Heart left ventricle (tissue), 16 donors: Measurements from ENCODE around the gene KLB. TPM values are rescaled to one million over a fixed set of nuclear protein-coding genes. Genes with fewer than 3 reads are reported as not detected.

Experiments used
- ATAC-seq, 4 donors: fragments of 200-7000 bp; cut with Tn5 transposase; one replicate each; pipeline ENCODE4 v1.9.1; 2020 to 2022; ENCODE audit warnings: moderate library complexity in 4 of 4, mild to moderate bottlenecking in 3 of 4, moderate number of reproducible peaks in 1 of 4
- DNase-seq, 5 donors: peaks; one replicate each; pipeline ENCODE4 v3.0.0-alpha.2; 2020
- H3K27ac ChIP-seq, 12 donors: fragments of 200-600 bp; sonication (generic) in 4 of 12; one replicate each; pipeline versions ENCODE4 v1.5.0 to v1.8.0; 2016 to 2022; ENCODE audit warnings: mild to moderate bottlenecking in 2 of 12
- H3K27me3 ChIP-seq, 9 donors: fragments of 200-600 bp; sonication (generic) in 2 of 9; one replicate each; pipeline versions ENCODE4 v1.5.1 to v1.8.0; 2016 to 2022; ENCODE audit warnings: mild to moderate bottlenecking in 3 of 9
- H3K36me3 ChIP-seq, 9 donors: fragments of 200-600 bp; sonication (generic) in 2 of 9; one replicate each; pipeline versions ENCODE4 v1.5.0 to v1.8.0; 2018 to 2022; ENCODE audit warnings: mild to moderate bottlenecking in 2 of 9
- H3K4me1 ChIP-seq, 12 donors: fragments of 200-600 bp; sonication (generic) in 4 of 12; one replicate each; pipeline versions ENCODE4 v1.5.0 to v1.8.0; 2016 to 2022; ENCODE audit warnings: mild to moderate bottlenecking in 3 of 12
- H3K4me3 ChIP-seq, 12 donors: fragments of 200-600 bp; sonication (generic) in 4 of 12; one replicate each; pipeline versions ENCODE4 v1.5.0 to v1.8.0; 2017 to 2022; ENCODE audit warnings: mild to moderate bottlenecking in 9 of 12, moderate library complexity in 4 of 12
- H3K9me3 ChIP-seq, 12 donors: fragments of 200-600 bp; sonication (generic) in 4 of 12; one replicate each; pipeline versions ENCODE4 v1.5.0 to v1.8.0; 2016 to 2022; ENCODE audit warnings: mild to moderate bottlenecking in 1 of 12
- POLR2A ChIP-seq, 2 donors: fragments of 450-650 bp; IDR thresholded peaks; one replicate each; pipeline ENCODE4 v1.6.1; 2017; ENCODE audit warnings: antibody characterized with exemption in 2 of 2, mild to moderate bottlenecking in 2 of 2, moderate library complexity in 2 of 2
- WGBS, 4 donors: extraction: QIAGEN DNeasy Blood & Tissue Kit in 2 of 4; methylation state at CpG; one replicate each; pipeline versions ENCODE4 v1.1.5 to v1.1.7; 2013 to 2018; 5-methylcytosine and 5-hydroxymethylcytosine counted together
- intact Hi-C, 10 donors: fragments of 100-400 bp; cut with DNase I; formaldehyde crosslinking; loops; one replicate each; pipeline versions ENCODE4 v1.11.1 to v1.14.2; 2022
- polyA plus RNA-seq, 2 donors: library from polyadenylated mRNA; stranded (reverse); fragments of 200-250 nt; gene quantifications; one replicate each; pipeline ENCODE4 v1.2.3, GENCODE V29; 2013
- total RNA-seq, 9 donors: library from RNA; depleted of rRNA in 2 of 9; stranded (reverse); fragments of >200 nt in 2 of 9; fragmentation: NEBNext Ultra II Directional in 3 of 9; extraction: Animal tissue kit (Norgen Biotek cat#: 25700) in 3 of 9; gene quantifications; one replicate each; pipeline versions ENCODE4 v1.1.0 to v1.2.4, GENCODE V29; 2016 to 2023
- TF ChIP-seq, protein P1 (sequence below), 12 donors: fragments of 200-600 bp; sonication (generic) in 4 of 12; IDR thresholded peaks; one replicate each; pipeline versions ENCODE4 v1.5.0 to v1.8.0; 2018 to 2022; ENCODE audit warnings: antibody characterized with exemption in 12 of 12, mild to moderate bottlenecking in 5 of 12
- donor health status: ischemic (EF 13 %, LVEDD 7.1; RV severe dilation, severe dysfunction).
- donor health status: healthy with polysubstance abuse.
- donor health status: DM: no; HTN: yes; CAD: no.
- donor health status: DM: no; HTN: no; CAD: no.
- donor health status: ischemic (EF 25% LVEDD 6.9; RV normal size, moderate dysfunction).
- donor health status: ischemic (EF 25% LVEDD 5.7; RV mildly dilated, moderate dysfunction).
- donor health status: healthy.
- donor health status: DM: yes; HTN: yes; CAD: no.
- donor health status: ischemic (EF 35%, LVEDD 5.7; RV mildly dilated, moderate dysfunction).
- donor health status: nonischemic (EF 11% LVEDD 7.7; RV severe dilation, severe dysfunction).
- donor health status: DM: yes; HTN: yes; CAD: no.
- donor health status: PGD.
- donor health status: ischemic (EF 29% LVEDD 5.4; RV normal size, mild dysfunction).
- donor health status: nonischemic (EF 23%, LVEDD 6.1; RV moderate dilation, normal function).

The KLB gene
- total and polyA plus RNA-seq, 11 donors = 0.08 to 2.9 (median 0.15) TPM; not detected in 5

DNA sequence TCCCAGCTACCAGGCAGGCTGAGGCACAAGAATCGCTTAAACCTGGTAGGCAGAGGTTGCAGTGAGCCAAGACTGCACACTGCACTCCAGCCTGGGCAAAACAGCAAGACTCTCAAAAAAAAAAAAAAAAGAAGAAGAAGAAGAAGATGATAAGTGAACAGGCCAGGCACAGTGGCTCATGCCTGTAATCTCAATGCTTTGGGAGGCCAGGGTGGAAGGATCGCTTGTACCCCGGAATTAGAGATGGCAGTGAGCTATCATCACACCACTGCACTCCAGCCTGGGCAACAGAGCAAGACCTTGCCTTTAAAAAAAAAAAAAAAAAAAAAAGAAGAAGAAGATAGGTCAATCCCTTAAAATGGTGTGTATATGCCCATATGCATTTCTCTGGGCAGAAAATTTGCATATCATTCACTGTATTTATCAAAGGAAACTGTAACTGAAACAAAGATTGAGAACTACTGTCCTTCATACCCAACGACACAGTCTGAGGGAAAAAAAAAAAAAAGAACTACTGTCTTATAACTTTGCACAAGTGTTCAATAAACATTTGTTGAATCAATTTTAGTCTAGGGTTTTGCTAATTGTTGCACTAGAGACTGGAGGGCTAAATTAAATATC, 42.8 kb upstream of the KLB start:
- DNase-seq (no peak), ATAC-seq (no peak)
- no peak overlapping the region for H3K27ac ChIP-seq
- no peaks in the 10 kb centered on the region for H3K27me3 ChIP-seq
- TF ChIP-seq, protein P1, sequence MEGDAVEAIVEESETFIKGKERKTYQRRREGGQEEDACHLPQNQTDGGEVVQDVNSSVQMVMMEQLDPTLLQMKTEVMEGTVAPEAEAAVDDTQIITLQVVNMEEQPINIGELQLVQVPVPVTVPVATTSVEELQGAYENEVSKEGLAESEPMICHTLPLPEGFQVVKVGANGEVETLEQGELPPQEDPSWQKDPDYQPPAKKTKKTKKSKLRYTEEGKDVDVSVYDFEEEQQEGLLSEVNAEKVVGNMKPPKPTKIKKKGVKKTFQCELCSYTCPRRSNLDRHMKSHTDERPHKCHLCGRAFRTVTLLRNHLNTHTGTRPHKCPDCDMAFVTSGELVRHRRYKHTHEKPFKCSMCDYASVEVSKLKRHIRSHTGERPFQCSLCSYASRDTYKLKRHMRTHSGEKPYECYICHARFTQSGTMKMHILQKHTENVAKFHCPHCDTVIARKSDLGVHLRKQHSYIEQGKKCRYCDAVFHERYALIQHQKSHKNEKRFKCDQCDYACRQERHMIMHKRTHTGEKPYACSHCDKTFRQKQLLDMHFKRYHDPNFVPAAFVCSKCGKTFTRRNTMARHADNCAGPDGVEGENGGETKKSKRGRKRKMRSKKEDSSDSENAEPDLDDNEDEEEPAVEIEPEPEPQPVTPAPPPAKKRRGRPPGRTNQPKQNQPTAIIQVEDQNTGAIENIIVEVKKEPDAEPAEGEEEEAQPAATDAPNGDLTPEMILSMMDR (IDR thresholded peaks at IDR 0.05) = no peak
- no peak for TF ChIP-seq POLR2A (IDR thresholded peaks at IDR 0.05)
- intact Hi-C loops = loop anchor here in 2 of 10 donors (10.0 kb wide), 2 partner anchors 91 to 271 kb away; partner anchors contain the start of genes LIAS (in 1 of the 2), RPL9 (in 1 of the 2) and SMIM14 (in 1 of the 2)
- peaks cover 0 to 28% (median 15%) of the 10 kb centered on the region in 12 donors for H3K4me1 ChIP-seq
- no peaks in the 10 kb centered on the region for H3K9me3 ChIP-seq
- H3K36me3 ChIP-seq = no peaks in the 10 kb centered on the region
- WGBS, 4 donors = 88 to 92% (median 90%) methylated on average over 4 of the region's 4 CpGs
- no peak overlapping the region for H3K4me3 ChIP-seq

DNA sequence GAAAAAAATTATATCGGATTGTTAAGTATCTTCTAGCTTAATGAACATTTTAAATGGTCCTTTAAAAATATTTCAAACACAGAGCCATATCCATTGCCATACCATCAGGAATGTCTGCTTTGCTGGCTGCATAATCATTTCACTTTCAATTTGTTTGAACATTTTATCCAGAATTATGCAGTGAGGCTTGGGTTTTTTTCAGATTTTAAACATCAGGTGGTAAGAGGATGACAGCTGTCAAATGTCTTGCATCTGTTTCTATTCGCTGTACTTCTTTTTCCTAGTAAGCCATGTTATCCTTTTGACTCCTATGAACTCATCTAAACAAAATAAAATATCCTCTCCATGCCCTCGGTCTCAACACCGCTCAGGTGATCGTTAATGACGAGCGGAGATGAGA, 41.4 kb upstream of the KLB start:
- no peak for TF ChIP-seq POLR2A (IDR thresholded peaks at IDR 0.05)
- TF ChIP-seq, protein P1 (IDR thresholded peaks at IDR 0.05) = no peak
- Histone ChIP-seq H3K27me3 (no peaks in the 10 kb centered on the region), H3K9me3 (no peaks in the 10 kb centered on the region), H3K27ac (peak overlapping the region in 8 of 12 donors; percentile 32 to 89 (median 78)), H3K4me3 (peak overlapping the region; percentile 68 to 98 (median 86)), H3K4me1 (peaks cover 0 to 28% (median 15%) of the 10 kb centered on the region in 12 donors), H3K36me3 (no peaks in the 10 kb centered on the region)
- ATAC-seq (no peak), DNase-seq (no peak)
- WGBS, 4 donors = 6 to 10% (median 7%) methylated on average over 7 of the region's 7 CpGs
- intact Hi-C loops = loop anchor here in 3 of 10 donors (5.0 to 10.0 kb wide), 3 partner anchors 89 to 269 kb away; partner anchors contain the start of genes LIAS (in 1 of the 3), RPL9 (in 1 of the 3), SMIM14 (in 1 of the 3) and WDR19 (in 1 of the 3)

DNA sequence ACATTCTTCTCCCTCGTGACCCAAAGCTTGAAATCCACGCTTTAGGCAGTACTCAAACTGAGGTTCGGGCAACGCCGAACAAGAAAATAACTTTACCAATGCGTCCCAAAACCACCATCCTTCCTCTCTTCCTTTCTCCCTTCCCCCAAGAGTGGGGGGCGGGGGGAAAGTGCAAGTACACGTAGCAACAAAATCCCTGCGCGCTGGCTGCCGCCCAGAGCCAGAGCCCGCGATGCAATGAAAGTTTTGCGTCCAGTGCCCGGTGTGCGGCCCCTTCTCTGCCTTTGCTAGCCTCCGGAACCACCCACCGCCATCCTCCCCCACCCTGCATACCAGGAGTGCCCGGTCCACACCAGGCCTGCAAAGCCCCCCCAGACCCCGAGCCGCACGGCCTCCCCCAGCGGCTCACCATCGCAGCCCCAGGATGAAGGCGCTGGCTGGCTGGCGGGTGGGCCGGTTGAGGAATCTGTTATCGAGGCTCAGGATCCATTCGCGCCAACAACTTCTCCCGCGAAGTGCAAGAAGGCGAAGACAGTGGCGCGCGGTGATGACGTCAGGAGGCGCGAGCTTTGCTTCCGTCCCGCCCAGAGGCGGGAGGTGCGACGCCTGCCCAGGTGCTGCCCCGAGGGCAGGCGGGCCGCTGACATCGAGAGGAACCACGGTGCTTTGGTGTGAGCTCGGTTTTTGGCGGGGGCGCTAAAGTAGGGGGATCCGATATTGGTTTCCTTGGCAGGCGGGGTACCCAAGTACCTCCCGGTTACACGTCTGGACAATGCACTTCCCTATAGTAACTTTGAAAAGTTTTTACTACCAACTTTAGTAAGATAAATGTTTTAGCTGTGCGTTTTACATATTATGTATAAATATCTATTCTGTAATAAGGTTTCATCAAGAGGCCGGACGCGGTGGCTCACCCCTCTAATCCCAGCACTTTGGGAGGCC, 40.6 kb upstream of the KLB start, which contains the start of gene RFC1:
Gene RFC1, minus strand, starts transcription at position 533 of the 942 bp plus-strand sequence. Its CDS starts 121 bp downstream, at position 412.
- Histone ChIP-seq H3K27me3 (no peaks in the 10 kb centered on the region), H3K4me1 (peaks cover 0 to 28% (median 15%) of the 10 kb centered on the region in 12 donors), H3K27ac (peak within 1 kb of the TSS in 11 of 12 donors; percentile 32 to 89 (median 68)), H3K4me3 (peak within 1 kb of the TSS; percentile 68 to 98 (median 86)), H3K36me3 (no peaks in the 10 kb centered on the region), H3K9me3 (no peaks in the 10 kb centered on the region)
- DNase-seq (peak; percentile 90 to 95 (median 93)), ATAC-seq (peak; percentile 65 to 97 (median 96))
- intact Hi-C loops = loop anchor here in 3 of 10 donors (5.0 to 10.0 kb wide), 3 partner anchors 89 to 269 kb away; partner anchors contain the start of genes LIAS (in 1 of the 3), RPL9 (in 1 of the 3), SMIM14 (in 1 of the 3) and WDR19 (in 1 of the 3)
- WGBS, 4 donors = 3 to 5% (median 4%) methylated on average over 46 to 60 of the region's 60 CpGs
- TF ChIP-seq, protein P1 (IDR thresholded peaks at IDR 0.05) = no peak
- TF ChIP-seq POLR2A (IDR thresholded peaks at IDR 0.05) = no peak
